ENCODE results near the gene MSI2.

MSI2 gene

DNA sequence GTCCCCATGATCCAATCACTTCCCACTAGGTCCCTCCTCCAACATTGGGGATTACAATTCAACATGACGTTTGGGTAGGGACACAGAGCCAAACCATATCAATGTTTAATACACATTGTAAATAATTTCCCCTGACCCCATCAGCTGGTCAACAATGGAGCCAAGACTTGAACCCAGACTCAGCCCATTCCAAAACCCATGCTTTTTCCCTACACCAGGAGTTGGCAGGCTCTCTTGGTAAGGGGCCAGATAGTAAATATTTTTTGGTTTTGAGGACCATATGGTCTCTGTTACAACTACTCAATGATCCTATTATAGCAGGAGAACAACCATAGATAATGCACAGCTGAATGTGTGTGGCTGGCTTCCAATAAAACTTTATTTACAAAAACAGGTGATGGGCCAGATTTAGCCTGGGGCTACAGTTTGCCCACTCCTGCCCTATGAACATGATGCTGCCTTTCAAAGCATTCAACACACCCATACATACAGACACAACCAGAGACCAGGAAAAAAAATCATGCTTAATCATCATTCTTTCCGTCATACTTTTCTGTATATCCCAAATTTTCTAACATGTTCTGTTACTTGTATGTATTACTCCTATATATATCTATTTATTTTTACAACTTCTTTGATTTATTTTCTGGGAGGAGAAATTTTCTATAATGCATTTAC, 22.1 kb upstream of the MSI2 start:
- Histone ChIP-seq H3K4me3 (ENCODE audit: low read depth, low read length, poor library complexity, severe bottlenecking) (no peak overlapping the region), H4K20me1 (ENCODE audit: insufficient read depth, low read length) (no peaks in the 10 kb centered on the region), H3F3A (ENCODE audit: insufficient read depth, low read length) (no peaks in the 10 kb centered on the region), H3K79me2 (ENCODE audit: insufficient read depth, low read length) (no peaks in the 10 kb centered on the region), H3K36me3 (ENCODE audit: insufficient read depth, low read length) (no peaks in the 10 kb centered on the region), H3K9me2 (ENCODE audit: low read depth, low read length) (no peaks in the 10 kb centered on the region), H3K4me2 (ENCODE audit: low read length) (no peak overlapping the region), H3K9me3 (ENCODE audit: low read length) (no peaks in the 10 kb centered on the region), H3K9ac (ENCODE audit: low read length) (no peak overlapping the region), H3K27ac (ENCODE audit: low read depth, low read length, poor library complexity, severe bottlenecking) (no peak overlapping the region), H3K4me1 (ENCODE audit: insufficient read depth, low read length, severe bottlenecking) (no peaks in the 10 kb centered on the region), H2AFZ (ENCODE audit: low read length) (no peak overlapping the region), H3K27me3 (ENCODE audit: insufficient read depth, low read length) (no peaks in the 10 kb centered on the region; the same call in 1 of the 2 replicates)
- no peak for TF ChIP-seq EZH2 (IDR thresholded peaks at IDR 0.05; ENCODE audit: borderline replicate concordance, low read length)
- TF ChIP-seq, protein P1, sequence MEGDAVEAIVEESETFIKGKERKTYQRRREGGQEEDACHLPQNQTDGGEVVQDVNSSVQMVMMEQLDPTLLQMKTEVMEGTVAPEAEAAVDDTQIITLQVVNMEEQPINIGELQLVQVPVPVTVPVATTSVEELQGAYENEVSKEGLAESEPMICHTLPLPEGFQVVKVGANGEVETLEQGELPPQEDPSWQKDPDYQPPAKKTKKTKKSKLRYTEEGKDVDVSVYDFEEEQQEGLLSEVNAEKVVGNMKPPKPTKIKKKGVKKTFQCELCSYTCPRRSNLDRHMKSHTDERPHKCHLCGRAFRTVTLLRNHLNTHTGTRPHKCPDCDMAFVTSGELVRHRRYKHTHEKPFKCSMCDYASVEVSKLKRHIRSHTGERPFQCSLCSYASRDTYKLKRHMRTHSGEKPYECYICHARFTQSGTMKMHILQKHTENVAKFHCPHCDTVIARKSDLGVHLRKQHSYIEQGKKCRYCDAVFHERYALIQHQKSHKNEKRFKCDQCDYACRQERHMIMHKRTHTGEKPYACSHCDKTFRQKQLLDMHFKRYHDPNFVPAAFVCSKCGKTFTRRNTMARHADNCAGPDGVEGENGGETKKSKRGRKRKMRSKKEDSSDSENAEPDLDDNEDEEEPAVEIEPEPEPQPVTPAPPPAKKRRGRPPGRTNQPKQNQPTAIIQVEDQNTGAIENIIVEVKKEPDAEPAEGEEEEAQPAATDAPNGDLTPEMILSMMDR (IDR thresholded peaks at IDR 0.05; ENCODE audit: low read length), result no peak

GRCh38 chr17:57234739-57235092, 21.6 kb upstream of the MSI2 start:
- TF ChIP-seq EZH2 (IDR thresholded peaks at IDR 0.05; ENCODE audit: borderline replicate concordance, low read length), result no peak
- TF ChIP-seq, protein P1 (IDR thresholded peaks at IDR 0.05; ENCODE audit: low read length), result no peak
- Histone ChIP-seq H3K79me2 (ENCODE audit: insufficient read depth, low read length) (no peaks in the 10 kb centered on the region), H3K9me3 (ENCODE audit: low read length) (no peaks in the 10 kb centered on the region), H3K27ac (ENCODE audit: low read depth, low read length, poor library complexity, severe bottlenecking) (no peak overlapping the region), H3K27me3 (ENCODE audit: insufficient read depth, low read length) (no peaks in the 10 kb centered on the region; the same call in 1 of the 2 replicates), H3F3A (ENCODE audit: insufficient read depth, low read length) (no peaks in the 10 kb centered on the region), H3K4me3 (ENCODE audit: low read depth, low read length, poor library complexity, severe bottlenecking) (no peak overlapping the region), H3K9me2 (ENCODE audit: low read depth, low read length) (no peaks in the 10 kb centered on the region), H3K4me2 (ENCODE audit: low read length) (no peak overlapping the region), H3K36me3 (ENCODE audit: insufficient read depth, low read length) (no peaks in the 10 kb centered on the region), H3K4me1 (ENCODE audit: insufficient read depth, low read length, severe bottlenecking) (no peaks in the 10 kb centered on the region), H3K9ac (ENCODE audit: low read length) (no peak overlapping the region), H4K20me1 (ENCODE audit: insufficient read depth, low read length) (no peaks in the 10 kb centered on the region), H2AFZ (ENCODE audit: low read length) (no peak overlapping the region)

DNA sequence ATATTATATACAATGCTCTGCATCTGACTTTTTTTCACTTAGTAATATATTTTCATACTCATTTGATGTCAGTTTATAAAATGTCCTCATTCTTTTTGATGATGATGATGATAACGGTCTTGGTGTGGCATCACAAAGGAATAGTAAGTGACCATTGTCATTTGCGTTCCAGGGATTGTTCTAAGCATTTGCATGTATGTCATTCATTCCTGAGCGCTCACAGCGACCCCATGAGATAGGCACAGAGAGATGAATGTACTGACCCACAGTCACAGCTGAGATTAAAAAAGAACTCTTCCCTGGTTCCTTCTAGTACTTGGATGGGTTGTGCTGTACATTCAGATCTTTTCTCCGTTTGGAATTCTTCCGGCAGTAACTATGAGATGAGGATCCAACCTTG, 21.2 kb upstream of the MSI2 start:
- no peaks in the 10 kb centered on the region for H3F3A ChIP-seq (ENCODE audit: insufficient read depth, low read length)
- no peaks in the 10 kb centered on the region for H4K20me1 ChIP-seq (ENCODE audit: insufficient read depth, low read length)
- H3K4me3 ChIP-seq (ENCODE audit: low read depth, low read length, poor library complexity, severe bottlenecking), result no peak overlapping the region
- no peaks in the 10 kb centered on the region for H3K9me2 ChIP-seq (ENCODE audit: low read depth, low read length)
- H2AFZ ChIP-seq (ENCODE audit: low read length), result no peak overlapping the region
- H3K79me2 ChIP-seq (ENCODE audit: insufficient read depth, low read length), result no peaks in the 10 kb centered on the region
- no peaks in the 10 kb centered on the region; the same call in 1 of the 2 replicates for H3K27me3 ChIP-seq (ENCODE audit: insufficient read depth, low read length)
- no peak overlapping the region for H3K4me2 ChIP-seq (ENCODE audit: low read length)
- H3K36me3 ChIP-seq (ENCODE audit: insufficient read depth, low read length), result no peaks in the 10 kb centered on the region
- no peak overlapping the region for H3K27ac ChIP-seq (ENCODE audit: low read depth, low read length, poor library complexity, severe bottlenecking)
- H3K9me3 ChIP-seq (ENCODE audit: low read length), result no peaks in the 10 kb centered on the region
- no peak overlapping the region for H3K9ac ChIP-seq (ENCODE audit: low read length)
- TF ChIP-seq EZH2 (IDR thresholded peaks at IDR 0.05; ENCODE audit: borderline replicate concordance, low read length), result no peak
- TF ChIP-seq, protein P1 (IDR thresholded peaks at IDR 0.05; ENCODE audit: low read length), result no peak
- no peaks in the 10 kb centered on the region for H3K4me1 ChIP-seq (ENCODE audit: insufficient read depth, low read length, severe bottlenecking)
